H1 (cell line): Measurements from ENCODE around the gene EFNA3. TPM values are rescaled to one million over a fixed set of nuclear protein-coding genes. Genes with fewer than 3 reads are reported as not detected.

Experiments used
- ATF2 ChIP-seq: IDR thresholded peaks from 2 replicates; pipeline ENCODE4 v1.6.1; 2012; ENCODE audit warnings: low read length, inconsistent platforms
- BACH1 ChIP-seq: IDR thresholded peaks from 2 replicates; pipeline ENCODE4 v1.6.1; 2012; ENCODE audit warnings: low read length, improper control_type of control experiment
- BRCA1 ChIP-seq: IDR thresholded peaks from 2 replicates; pipeline ENCODE4 v1.6.1; 2012; ENCODE audit warnings: low read depth, low read length, improper control_type of control experiment
- CEBPB ChIP-seq: IDR thresholded peaks from 2 replicates; pipeline ENCODE4 v1.6.1; 2012; ENCODE audit warnings: low read depth, low read length
- CHD2 ChIP-seq: IDR thresholded peaks from 2 replicates; pipeline ENCODE4 v1.6.1; 2012; ENCODE audit warnings: low read length, improper control_type of control experiment
- CTBP2 ChIP-seq: IDR thresholded peaks from 2 replicates; pipeline ENCODE4 v1.7.0; 2011; ENCODE audit warnings: borderline replicate concordance, mild to moderate bottlenecking, moderate library complexity, mixed read lengths, low read length; ENCODE audit not compliant: insufficient read depth, insufficient read length
- E2F6 ChIP-seq: IDR thresholded peaks from 2 replicates; pipeline ENCODE4 v1.6.1; 2012; ENCODE audit warnings: inconsistent platforms
- EZH2 ChIP-seq: fragments of 200-600 bp; sonication (generic); IDR thresholded peaks from 2 replicates; pipeline ENCODE4 v1.7.1; 2012; ENCODE audit warnings: low read depth, mild to moderate bottlenecking, moderate library complexity, low read length, inconsistent platforms; ENCODE audit not compliant: severe bottlenecking
- FOSL1 ChIP-seq: IDR thresholded peaks from 2 replicates; pipeline ENCODE4 v1.6.1; 2011; ENCODE audit warnings: mild to moderate bottlenecking, low read depth, low read length, moderate library complexity; ENCODE audit not compliant: insufficient read depth
- JUND ChIP-seq: IDR thresholded peaks from 2 replicates; pipeline ENCODE4 v1.6.1; 2011; ENCODE audit warnings: mild to moderate bottlenecking, improper control_type of control experiment, low read length
- KDM5A ChIP-seq: fragments of 200-600 bp; IDR thresholded peaks from 2 replicates; pipeline ENCODE4 v1.7.1; 2012; ENCODE audit warnings: mild to moderate bottlenecking, low read length, inconsistent platforms, mixed read lengths
- MAX ChIP-seq: IDR thresholded peaks from 2 replicates; pipeline ENCODE4 v1.6.1; 2012; ENCODE audit warnings: inconsistent platforms
- RAD21 ChIP-seq, 2 experiments: IDR thresholded peaks in 1 of 2; conservative IDR thresholded peaks in 1 of 2; 2 replicates each; pipeline ENCODE4 v1.6.1; 2011; ENCODE audit warnings: low read depth in 2 of 2, low read length in 2 of 2, improper control_type of control experiment in 1 of 2, inconsistent platforms in 1 of 2, mild to moderate bottlenecking in 1 of 2, moderate library complexity in 1 of 2
- RXRA ChIP-seq: IDR thresholded peaks from 2 replicates; pipeline ENCODE4 v1.6.1; 2011; ENCODE audit warnings: low read depth, mild to moderate bottlenecking, low read length, moderate library complexity; ENCODE audit not compliant: insufficient read depth
- SAP30 ChIP-seq: fragments of 300-600 bp; sonication (generic); IDR thresholded peaks from 2 replicates; pipeline ENCODE4 v1.7.1; 2012; ENCODE audit warnings: low read length, moderate library complexity, mild to moderate bottlenecking, inconsistent platforms; ENCODE audit not compliant: insufficient read depth, insufficient replicate concordance
- SP2 ChIP-seq: IDR thresholded peaks from 2 replicates; pipeline ENCODE4 v1.6.1; 2012; ENCODE audit warnings: mild to moderate bottlenecking, low read length, inconsistent platforms
- SRF ChIP-seq: IDR thresholded peaks from 2 replicates; pipeline ENCODE4 v1.6.1; 2011; ENCODE audit warnings: mild to moderate bottlenecking, low read depth, low read length, moderate library complexity
- TAF7 ChIP-seq: optimal IDR thresholded peaks from 2 replicates; pipeline ENCODE3; 2011; ENCODE audit warnings: low read depth, mild to moderate bottlenecking, inconsistent platforms, low read length, moderate library complexity, borderline replicate concordance
- TEAD4 ChIP-seq: IDR thresholded peaks from 2 replicates; pipeline ENCODE4 v1.6.1; 2012; ENCODE audit warnings: low read depth, low read length, inconsistent platforms, mixed read lengths
- USF2 ChIP-seq: IDR thresholded peaks from 2 replicates; pipeline ENCODE4 v1.6.1; 2011; ENCODE audit warnings: low read length, improper control_type of control experiment
- ZNF274 ChIP-seq: IDR thresholded peaks from 2 replicates; pipeline ENCODE4 v1.7.0; 2012; ENCODE audit warnings: low read length, borderline replicate concordance; ENCODE audit errors: extremely low read depth
- polyA plus RNA-seq, 7 experiments: library from polyadenylated mRNA; depleted of rRNA in 3 of 7; stranded (reverse) in 5 of 7; unstranded in 2 of 7; fragments of >200 nt in 5 of 7; fragments of 200-250 nt in 2 of 7; gene quantifications; 1 replicate in 5 of 7; 2 replicates in 1 of 7; 4 replicates in 1 of 7; pipeline versions ENCODE4 v1.2.1 to v1.2.3, GENCODE V29; 2011 to 2013; ENCODE audit warnings: missing spikeins in 2 of 7, mixed read lengths in 2 of 7
- total RNA-seq: library from RNA; stranded (reverse); fragmentation: NEBNext Ultra II Directional; extraction: Animal tissue kit (Norgen Biotek cat#: 25700); gene quantifications from 2 replicates; pipeline ENCODE4 v1.2.1, GENCODE V29; 2021

EFNA3 gene
- total and polyA plus RNA-seq, 2 of the 8 experiments (the other 6 are each of a cell fraction or from before 2014, with no cell fraction given), result 10.8 to 13.8 TPM

GRCh38 chr1:155086128-155086741 lies 7.6 kb downstream of the EFNA3 start (continued):
- peak; percentile 53 for TF ChIP-seq E2F6
- TF ChIP-seq SRF, result no peak
- no peak for TF ChIP-seq EZH2
- TF ChIP-seq CTBP2, result no peak
- TF ChIP-seq CHD2, result peak; percentile 27; the same call in 1 of the 2 replicates
- TF ChIP-seq TEAD4, result peak; percentile 50; the same call in 1 of the 2 replicates
- no peak for TF ChIP-seq USF2
- no peak for TF ChIP-seq FOSL1
- TF ChIP-seq ATF2, result no peak
- no peak for TF ChIP-seq CEBPB
- TF ChIP-seq RXRA, result no peak
- TF ChIP-seq BACH1, result no peak
- TF ChIP-seq JUND, result no peak
- TF ChIP-seq TAF7, result no peak
- TF ChIP-seq BRCA1, result no peak
- TF ChIP-seq SP2, result no peak
- peak in 1 of 2 experiments; percentile 31; a peak in 2 of 4 replicates for TF ChIP-seq RAD21 (IDR thresholded peaks at IDR 0.05 in 1 of 2, conservative IDR thresholded peaks at IDR 0.05 in 1 of 2; ENCODE audit: low read depth in 2 of 2, low read length in 2 of 2)
- peak; percentile 85 for TF ChIP-seq MAX
- no peak for TF ChIP-seq SAP30
- TF ChIP-seq KDM5A, result no peak
- no peak for TF ChIP-seq ZNF274
